Gastrocnemius medialis (tissue), 4 donors: ENCODE results near the gene B3GNT8. TPM values are rescaled to one million over a fixed set of nuclear protein-coding genes. Genes with fewer than 3 reads are reported as not detected.

Source experiments
- ATAC-seq, 2 donors: fragments of 150-250 bp; one replicate each; pipeline ENCODE4 v1.9.1; 2016
- DNase-seq, 2 donors: peaks; one replicate each; pipeline ENCODE4 v3.0.0-alpha.2; 2019
- H3K27ac ChIP-seq, 4 donors: fragments of 200-600 bp; sonication (generic); 1 replicate in 1 of 4; 2 replicates in 3 of 4; pipeline ENCODE4 v1.5.1; 2016 to 2018; ENCODE audit warnings: mild to moderate bottlenecking in 2 of 4, moderate library complexity in 1 of 4
- H3K27me3 ChIP-seq, 3 donors: fragments of 200-600 bp; sonication (generic) in 2 of 3; 1 replicate in 1 of 3; 2 replicates in 2 of 3; pipeline versions ENCODE4 v1.5.1 to v1.6.0; 2016 to 2019; ENCODE audit warnings: mild to moderate bottlenecking in 1 of 3, moderate library complexity in 1 of 3
- H3K36me3 ChIP-seq, 2 donors: fragments of 200-600 bp; sonication (generic) in 1 of 2; one replicate each; pipeline ENCODE4 v1.5.1; 2017 to 2018
- H3K4me1 ChIP-seq, 2 donors: fragments of 200-600 bp; sonication (generic) in 1 of 2; one replicate each; pipeline ENCODE4 v1.5.1; 2016 to 2017; ENCODE audit warnings: mild to moderate bottlenecking in 2 of 2
- H3K4me3 ChIP-seq, 4 donors: fragments of 200-600 bp; sonication (generic) in 3 of 4; 1 replicate in 1 of 4; 2 replicates in 3 of 4; pipeline ENCODE4 v1.5.1; 2016 to 2019; ENCODE audit warnings: mild to moderate bottlenecking in 2 of 4
- H3K9me3 ChIP-seq, 3 donors: fragments of 200-600 bp; sonication (generic) in 2 of 3; 1 replicate in 1 of 3; 2 replicates in 2 of 3; pipeline ENCODE4 v1.5.1; 2016 to 2019
- POLR2A ChIP-seq, 2 donors: fragments of 450-650 bp; IDR thresholded peaks; one replicate each; pipeline ENCODE4 v1.6.1; 2017; ENCODE audit warnings: antibody characterized with exemption in 2 of 2, mild to moderate bottlenecking in 2 of 2, moderate library complexity in 2 of 2
- in situ Hi-C, 4 donors: fragments of 200-750 bp; cut with MboI; loops; one replicate each; pipeline versions ENCODE4 v1.15.0 to v1.8.0; 2017; ENCODE audit warnings: low sequenced_read_pairs in 4 of 4
- intact Hi-C: fragments of 100-400 bp; cut with DNase I; formaldehyde crosslinking; loops from one replicate; pipeline ENCODE4 v1.15.1; 2023; ENCODE audit warnings: low total_unique reads
- total RNA-seq, 4 donors: library from RNA; depleted of rRNA; stranded (reverse); fragments of >200 nt; gene quantifications; one replicate each; pipeline versions ENCODE4 v1.1.0 to v1.2.3, GENCODE V29; 2016
- TF ChIP-seq, protein P1 (sequence below), 5 experiments: fragments of 450-650 bp in 3 of 5; fragments of 200-600 bp in 2 of 5; sonication (generic) in 2 of 5; IDR thresholded peaks in 4 of 5; conservative IDR thresholded peaks in 1 of 5; 1 replicate in 4 of 5; 2 replicates in 1 of 5; pipeline ENCODE4 v1.5.1; 2016 to 2019; ENCODE audit warnings: antibody characterized with exemption in 5 of 5, mild to moderate bottlenecking in 3 of 5, moderate library complexity in 3 of 5

Gene B3GNT8
- total RNA-seq, 4 donors from 2014 or later = 0.24 to 0.33 (median 0.33) TPM; not detected in 1

DNA sequence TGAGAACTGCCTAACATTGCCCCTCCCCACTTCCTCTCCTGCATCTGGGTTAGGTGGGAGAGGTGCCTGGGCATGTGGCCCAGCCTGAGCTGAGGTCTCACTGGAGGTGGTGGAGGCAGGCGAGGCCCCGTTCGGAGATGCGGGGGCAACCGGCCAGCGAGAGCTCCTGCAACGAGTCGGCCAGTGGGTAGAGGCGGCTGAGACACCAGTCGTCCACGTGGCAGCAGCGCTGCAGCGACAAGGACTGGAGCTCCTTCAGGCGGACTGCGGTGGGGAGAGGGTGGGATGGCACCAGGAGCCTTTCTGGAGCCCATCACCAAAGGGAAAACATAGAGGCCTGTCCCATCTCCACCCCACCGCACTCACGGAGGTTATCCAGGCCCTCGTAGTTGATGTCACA is 6.0 kb upstream of the B3GNT8 start:
- DNase-seq (no peak), ATAC-seq (no peak)
- Histone ChIP-seq H3K36me3 (peaks cover 0 to 30% of the 10 kb centered on the region in 2 donors), H3K27me3 (no peaks in the 10 kb centered on the region), H3K4me3 (no peak overlapping the region), H3K9me3 (no peaks in the 10 kb centered on the region), H3K27ac (peak overlapping the region in 1 of 4 donors; percentile 43), H3K4me1 (peaks cover 15 to 23% of the 10 kb centered on the region in 2 donors)
- TF ChIP-seq, protein P1, sequence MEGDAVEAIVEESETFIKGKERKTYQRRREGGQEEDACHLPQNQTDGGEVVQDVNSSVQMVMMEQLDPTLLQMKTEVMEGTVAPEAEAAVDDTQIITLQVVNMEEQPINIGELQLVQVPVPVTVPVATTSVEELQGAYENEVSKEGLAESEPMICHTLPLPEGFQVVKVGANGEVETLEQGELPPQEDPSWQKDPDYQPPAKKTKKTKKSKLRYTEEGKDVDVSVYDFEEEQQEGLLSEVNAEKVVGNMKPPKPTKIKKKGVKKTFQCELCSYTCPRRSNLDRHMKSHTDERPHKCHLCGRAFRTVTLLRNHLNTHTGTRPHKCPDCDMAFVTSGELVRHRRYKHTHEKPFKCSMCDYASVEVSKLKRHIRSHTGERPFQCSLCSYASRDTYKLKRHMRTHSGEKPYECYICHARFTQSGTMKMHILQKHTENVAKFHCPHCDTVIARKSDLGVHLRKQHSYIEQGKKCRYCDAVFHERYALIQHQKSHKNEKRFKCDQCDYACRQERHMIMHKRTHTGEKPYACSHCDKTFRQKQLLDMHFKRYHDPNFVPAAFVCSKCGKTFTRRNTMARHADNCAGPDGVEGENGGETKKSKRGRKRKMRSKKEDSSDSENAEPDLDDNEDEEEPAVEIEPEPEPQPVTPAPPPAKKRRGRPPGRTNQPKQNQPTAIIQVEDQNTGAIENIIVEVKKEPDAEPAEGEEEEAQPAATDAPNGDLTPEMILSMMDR (IDR thresholded peaks at IDR 0.05 in 4 of 5, conservative IDR thresholded peaks at IDR 0.05 in 1 of 5) = no peak
- no peak for TF ChIP-seq POLR2A (IDR thresholded peaks at IDR 0.05)
- intact Hi-C loops = no loop called here
- in situ Hi-C loops = no loop called here

DNA sequence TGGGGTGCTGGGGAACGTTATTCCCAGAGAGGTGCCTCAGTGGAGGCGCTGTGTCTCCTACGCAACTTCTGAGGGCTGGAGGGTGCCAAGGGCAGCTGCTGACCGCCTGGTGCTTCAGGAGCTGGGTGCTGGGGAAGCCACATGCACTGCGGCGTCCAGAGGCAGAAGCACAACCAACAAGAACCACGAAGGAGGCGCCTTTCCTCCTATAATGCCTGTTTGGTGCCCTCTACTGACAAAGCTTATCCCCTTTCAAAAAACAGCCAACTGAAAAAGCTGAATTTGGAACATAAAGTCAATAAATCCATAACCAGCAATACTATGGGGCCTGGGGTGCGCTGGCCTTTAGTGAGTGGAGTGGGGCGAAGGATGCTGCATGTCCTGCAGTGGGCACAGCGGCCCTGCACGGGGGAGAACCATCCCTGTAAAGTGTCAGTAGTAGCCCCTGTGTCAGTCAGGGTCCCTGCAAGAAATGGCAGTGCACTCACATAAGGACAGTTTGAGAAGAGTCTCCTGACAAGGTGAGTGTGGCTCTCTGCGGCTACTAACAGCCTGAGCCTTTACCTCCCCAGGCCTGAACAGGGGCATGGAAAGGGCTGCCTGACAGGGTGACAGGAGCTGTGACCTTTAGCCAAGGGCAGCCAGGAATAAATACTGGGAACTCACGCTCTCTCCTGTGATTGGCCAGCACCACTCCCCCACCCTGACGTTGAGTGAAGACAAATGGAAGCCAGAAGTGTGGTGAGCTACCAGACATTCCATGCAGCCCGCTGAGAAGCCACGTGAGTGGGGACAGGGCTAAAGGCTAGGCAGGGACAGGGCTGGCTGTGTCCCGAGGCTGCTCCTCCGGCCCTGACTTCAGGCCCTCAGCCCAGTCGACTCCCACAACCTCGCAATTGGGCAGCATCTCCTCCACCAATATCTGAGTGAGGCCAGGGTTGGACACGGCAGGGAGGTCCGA is 4.5 kb upstream of the B3GNT8 start:
- Histone ChIP-seq H3K4me1 (peaks cover 23 to 34% of the 10 kb centered on the region in 2 donors), H3K27ac (peak overlapping the region; percentile 70 to 89 (median 76)), H3K4me3 (no peak overlapping the region), H3K9me3 (no peaks in the 10 kb centered on the region), H3K36me3 (peaks cover 0 to 15% of the 10 kb centered on the region in 2 donors), H3K27me3 (no peaks in the 10 kb centered on the region)
- intact Hi-C loops (no loop called here), in situ Hi-C loops (no loop called here)
- DNase-seq (peak in 1 of 2 donors; percentile 75), ATAC-seq (peak; percentile 52 to 84)
- no peak for TF ChIP-seq POLR2A (IDR thresholded peaks at IDR 0.05)
- TF ChIP-seq, protein P1 (IDR thresholded peaks at IDR 0.05 in 4 of 5, conservative IDR thresholded peaks at IDR 0.05 in 1 of 5) = peak; percentile 14 to 41 (median 24)

DNA sequence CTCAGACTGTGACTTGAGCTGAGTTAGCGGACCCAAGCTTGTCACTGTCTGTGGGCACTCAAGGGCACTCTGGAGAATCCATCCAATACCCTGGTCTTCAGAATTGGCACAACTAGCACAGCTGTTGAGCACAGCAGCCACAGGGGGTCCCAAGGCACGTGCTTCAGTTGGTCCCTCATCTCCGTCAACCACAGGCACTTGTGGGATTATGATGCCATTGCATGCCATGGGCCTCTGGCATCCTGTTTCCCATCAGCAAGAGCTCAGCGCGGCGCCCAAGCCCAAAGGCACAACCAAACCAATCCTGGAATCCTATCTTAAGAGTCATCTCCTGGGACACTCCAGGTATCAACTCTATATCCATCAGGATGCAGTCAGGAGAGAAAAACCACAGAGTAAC is 3.7 kb upstream of the B3GNT8 start:
- ATAC-seq = no peak
- H3K9me3 ChIP-seq = no peaks in the 10 kb centered on the region
- peak overlapping the region; percentile 70 to 89 (median 76) for H3K27ac ChIP-seq
- H3K4me1 ChIP-seq = peaks cover 23 to 38% of the 10 kb centered on the region in 2 donors
- intact Hi-C loops (no loop called here), in situ Hi-C loops (no loop called here)
- TF ChIP-seq POLR2A (IDR thresholded peaks at IDR 0.05) = no peak
- TF ChIP-seq, protein P1 (IDR thresholded peaks at IDR 0.05 in 4 of 5, conservative IDR thresholded peaks at IDR 0.05 in 1 of 5) = no peak
- peaks cover 0 to 17% of the 10 kb centered on the region in 2 donors for H3K36me3 ChIP-seq
- no peak overlapping the region for H3K4me3 ChIP-seq
- no peak for DNase-seq
- H3K27me3 ChIP-seq = no peaks in the 10 kb centered on the region

DNA sequence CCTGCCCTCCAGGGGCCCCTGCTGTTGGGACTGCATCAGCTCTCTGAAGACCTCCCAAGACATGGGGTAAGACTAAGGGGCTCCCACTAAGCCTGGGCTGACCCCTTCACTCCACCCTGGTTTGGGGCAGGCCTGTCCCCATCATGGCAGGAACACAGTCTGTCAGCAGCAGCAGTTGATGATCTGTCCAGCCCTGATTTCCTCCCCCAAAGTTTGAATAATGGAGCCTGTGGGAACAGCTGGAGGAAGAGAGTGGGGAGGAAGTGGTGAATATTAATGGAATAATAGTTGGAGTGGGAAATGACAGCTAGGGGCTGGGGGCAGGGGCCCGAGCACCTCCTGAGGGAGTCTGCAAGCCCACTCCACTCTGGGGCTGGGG is 1.3 kb upstream of the B3GNT8 start:
- Histone ChIP-seq H3K27me3 (no peaks in the 10 kb centered on the region), H3K4me3 (peak overlapping the region in 2 of 4 donors; percentile 53 to 59), H3K27ac (peak overlapping the region; percentile 60 to 74 (median 68)), H3K9me3 (no peaks in the 10 kb centered on the region), H3K36me3 (peaks cover 0 to 39% of the 10 kb centered on the region in 2 donors), H3K4me1 (peaks cover 23 to 39% of the 10 kb centered on the region in 2 donors)
- in situ Hi-C loops = no loop called here
- DNase-seq (no peak), ATAC-seq (no peak)
- no peak for TF ChIP-seq POLR2A (IDR thresholded peaks at IDR 0.05)
- intact Hi-C loops = no loop called here
